ENCODE data around the gene RSPH1.

DNA sequence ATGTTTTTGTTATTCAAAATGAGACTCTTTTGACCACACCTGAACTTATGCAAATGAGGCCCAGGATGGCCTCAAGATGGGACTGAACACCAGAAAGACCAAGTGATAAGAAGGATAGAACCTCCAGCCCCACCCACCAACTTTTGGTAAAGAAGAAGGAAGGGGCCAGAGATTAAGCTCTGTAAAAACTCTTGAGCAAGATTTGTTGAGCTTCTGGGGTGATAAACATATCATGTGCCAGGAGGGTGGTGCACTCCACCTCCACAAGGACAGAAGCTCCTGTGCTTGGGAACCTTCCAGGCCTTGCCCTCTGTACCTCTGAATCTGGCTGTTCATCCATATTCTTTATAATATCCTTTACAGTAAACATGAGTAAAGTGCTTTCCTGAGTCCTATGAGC is 5.3 kb downstream of the RSPH1 start:
- TF ChIP-seq CTCF (conservative IDR thresholded peaks at IDR 0.05; ENCODE audit: low read depth, low read length) (no peak), EZH2 (IDR thresholded peaks at IDR 0.05; ENCODE audit: low read length, unreplicated experiment) (no peak), EZH2phosphoT487 (IDR thresholded peaks at IDR 0.05; ENCODE audit: borderline replicate concordance, low read length) (no peak)
